Measurements from ENCODE around the gene VPS16.

The VPS16 gene

GRCh38 chr20:2851086-2851485 lies 10.5 kb downstream of the VPS16 start:
- Histone ChIP-seq H3K9me3 (no peaks in the 10 kb centered on the region), H3K27me3 (no peaks in the 10 kb centered on the region), H3K4me3 (ENCODE audit: low read depth, low read length) (no peak overlapping the region), H3K36me3 (no peaks in the 10 kb centered on the region), H3K4me1 (no peaks in the 10 kb centered on the region)
- DNase-seq, result no peak
- TF ChIP-seq CTCF (IDR thresholded peaks at IDR 0.05; ENCODE audit: low read depth, low read length), result no peak

- TF ChIP-seq CTCF (IDR thresholded peaks at IDR 0.05; ENCODE audit: low read depth, low read length), result no peak
- Histone ChIP-seq H3K4me3 (ENCODE audit: low read depth, low read length) (no peak overlapping the region), H3K36me3 (no peaks in the 10 kb centered on the region), H3K27me3 (no peaks in the 10 kb centered on the region), H3K9me3 (no peaks in the 10 kb centered on the region), H3K4me1 (no peaks in the 10 kb centered on the region)
- DNase-seq, result no peak
These were observed 18.0 kb downstream of the VPS16 start for GRCh38 chr20:2858591-2858990.

GRCh38 chr20:2859330-2860121 lies 19.0 kb downstream of the VPS16 start:
- H3K36me3 ChIP-seq, result no peaks in the 10 kb centered on the region
- H3K4me1 ChIP-seq, result no peaks in the 10 kb centered on the region
- DNase-seq, result no peak
- H3K27me3 ChIP-seq, result no peaks in the 10 kb centered on the region
- H3K4me3 ChIP-seq (ENCODE audit: low read depth, low read length), result no peak overlapping the region
- TF ChIP-seq CTCF (IDR thresholded peaks at IDR 0.05; ENCODE audit: low read depth, low read length), result no peak
- H3K9me3 ChIP-seq, result no peaks in the 10 kb centered on the region

GRCh38 chr20:2864626-2865025 lies 24.1 kb downstream of the VPS16 start:
- no peaks in the 10 kb centered on the region for H3K9me3 ChIP-seq
- H3K4me3 ChIP-seq (ENCODE audit: low read depth, low read length), result no peak overlapping the region
- no peaks in the 10 kb centered on the region for H3K36me3 ChIP-seq
- no peak for DNase-seq
- no peaks in the 10 kb centered on the region for H3K27me3 ChIP-seq
- no peaks in the 10 kb centered on the region for H3K4me1 ChIP-seq
- TF ChIP-seq CTCF (IDR thresholded peaks at IDR 0.05; ENCODE audit: low read depth, low read length), result no peak

GRCh38 chr20:2865101-2865500 lies 24.6 kb downstream of the VPS16 start:
- Histone ChIP-seq H3K9me3 (no peaks in the 10 kb centered on the region), H3K4me3 (ENCODE audit: low read depth, low read length) (no peak overlapping the region), H3K36me3 (no peaks in the 10 kb centered on the region), H3K4me1 (no peaks in the 10 kb centered on the region), H3K27me3 (no peaks in the 10 kb centered on the region)
- DNase-seq, result no peak
- no peak for TF ChIP-seq CTCF (IDR thresholded peaks at IDR 0.05; ENCODE audit: low read depth, low read length)

GRCh38 chr20:2865630-2866029 lies 25.1 kb downstream of the VPS16 start:
- H3K27me3 ChIP-seq, result no peaks in the 10 kb centered on the region
- TF ChIP-seq CTCF (IDR thresholded peaks at IDR 0.05; ENCODE audit: low read depth, low read length), result no peak
- H3K36me3 ChIP-seq, result no peaks in the 10 kb centered on the region
- DNase-seq, result no peak
- H3K4me1 ChIP-seq, result no peaks in the 10 kb centered on the region
- H3K9me3 ChIP-seq, result no peaks in the 10 kb centered on the region
- no peak overlapping the region for H3K4me3 ChIP-seq (ENCODE audit: low read depth, low read length)

Data from BE2C (cell line).